GM21576 (cell line): Measurements from ENCODE around the gene TASOR.

ENCODE experiments used
- ATAC-seq: cut with Tn5 transposase; IDR thresholded peaks from one replicate; pipeline ENCODE4 v1.9.1; 2021; ENCODE audit warnings: mild to moderate bottlenecking, moderate library complexity; ENCODE audit not compliant: unreplicated experiment

The TASOR gene

DNA sequence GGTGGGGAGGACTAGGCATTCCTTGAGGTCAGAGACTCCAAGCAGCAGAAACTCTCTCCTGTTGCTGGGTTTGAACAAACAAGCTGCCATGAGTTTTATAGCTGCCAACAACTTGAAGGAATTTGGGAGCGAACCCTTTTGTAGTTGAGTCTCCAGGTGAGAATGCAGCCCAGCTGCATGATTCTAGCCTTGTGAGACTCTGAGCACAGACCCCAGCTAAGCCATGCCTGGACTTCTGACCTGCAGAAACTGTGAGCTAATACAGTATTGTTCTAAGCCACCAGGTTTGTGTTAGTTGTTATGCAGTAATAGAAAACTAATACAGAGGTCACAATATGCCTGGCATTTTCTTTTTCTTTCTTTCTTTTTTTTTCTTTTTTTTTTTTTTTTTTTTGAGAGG, 6.2 kb upstream of the TASOR start:
- no peak for ATAC-seq

DNA sequence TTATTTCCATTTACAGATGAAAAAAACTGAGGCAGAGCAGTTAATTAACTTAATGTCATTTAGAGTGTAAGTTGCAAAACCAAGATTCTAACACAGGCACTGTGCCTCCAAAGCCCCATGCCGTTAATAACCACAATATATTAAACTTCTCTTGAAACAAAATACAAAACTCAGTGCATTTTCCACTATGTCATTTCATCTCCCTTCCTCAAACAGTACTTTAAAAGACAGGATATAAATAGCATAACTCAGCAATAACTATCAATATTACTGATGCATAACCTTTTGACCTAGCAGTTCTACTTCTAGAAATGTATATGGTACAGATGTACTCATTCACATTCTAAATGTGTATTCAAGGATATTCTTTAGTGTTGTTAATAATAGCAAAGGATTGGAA, 5.1 kb upstream of the TASOR start:
- no peak for ATAC-seq

DNA sequence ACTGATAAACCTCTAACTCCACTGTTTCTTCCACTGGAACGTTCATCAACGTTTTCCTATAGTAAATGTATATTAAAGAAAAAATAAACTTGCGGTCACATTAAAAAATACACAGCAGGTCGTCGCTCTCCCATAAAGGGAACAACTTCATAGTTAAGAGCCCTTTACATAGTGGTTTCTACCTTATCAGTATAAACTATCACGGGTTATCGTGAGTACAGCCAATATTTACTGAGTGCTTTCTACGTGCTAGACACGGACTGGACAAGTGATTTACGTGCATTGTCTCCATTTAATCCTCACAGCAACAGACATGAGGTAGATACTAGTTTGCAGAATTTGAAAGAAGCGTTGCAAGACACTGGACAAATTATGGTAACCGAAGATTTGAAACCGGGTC, 964 bp upstream of the TASOR start:
- no peak for ATAC-seq

DNA sequence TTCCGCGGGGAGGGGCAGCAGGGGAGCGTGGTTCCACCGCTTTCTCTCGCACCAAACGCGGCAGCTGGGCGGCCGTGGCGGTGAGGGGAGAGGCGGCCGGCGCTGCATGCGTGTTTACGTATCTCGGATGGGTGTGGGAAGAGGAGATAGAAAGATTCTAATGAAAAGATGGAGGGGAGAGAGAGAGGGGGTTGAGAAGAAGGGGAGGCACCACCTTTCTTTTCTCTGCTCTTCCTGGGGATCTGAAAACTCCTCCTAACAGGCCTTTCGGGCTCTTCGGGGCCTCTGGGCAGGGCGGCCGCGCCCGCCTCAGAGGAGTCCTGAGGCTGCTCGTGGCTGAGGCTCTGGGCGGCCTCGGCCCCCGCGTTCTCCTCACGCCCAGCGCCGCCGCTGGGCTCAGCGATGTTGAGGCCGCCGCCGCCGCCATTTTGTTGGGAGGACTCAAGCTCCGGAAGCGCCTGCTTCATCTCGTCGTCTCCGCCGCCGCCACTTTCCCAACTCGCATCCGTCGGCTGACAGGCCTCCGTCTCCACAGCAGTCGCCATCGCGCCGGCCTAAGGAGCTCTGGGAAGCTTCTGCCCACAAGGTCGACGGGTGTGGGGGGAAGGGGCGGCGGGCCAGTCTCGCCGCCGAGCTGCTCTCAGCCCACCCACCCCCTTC, 473 bp downstream of the TASOR start:
- ATAC-seq = peak; percentile 51

DNA sequence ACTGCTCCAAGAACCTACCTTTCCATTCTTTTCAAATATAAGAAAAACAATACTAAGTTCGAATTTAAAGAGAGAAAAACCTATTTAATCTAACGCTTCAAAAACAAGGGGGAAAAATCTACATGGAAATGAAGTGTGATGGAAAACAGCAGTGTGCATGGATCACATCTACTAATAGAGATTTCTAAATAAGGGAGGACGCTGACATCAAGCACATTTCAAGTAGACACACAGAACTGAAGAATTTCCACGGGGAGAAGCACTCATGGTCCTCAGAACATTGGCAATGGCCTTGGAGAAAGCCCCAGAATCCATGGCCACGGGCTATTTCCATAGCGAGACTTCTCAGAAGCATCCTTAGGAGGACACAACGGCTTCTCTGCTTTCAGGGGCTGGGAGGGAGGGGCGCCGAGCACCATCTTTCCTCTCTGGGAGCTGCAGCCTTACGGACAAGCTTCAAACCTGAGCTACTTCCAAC, 1.0 kb downstream of the TASOR start:
- ATAC-seq = no peak

DNA sequence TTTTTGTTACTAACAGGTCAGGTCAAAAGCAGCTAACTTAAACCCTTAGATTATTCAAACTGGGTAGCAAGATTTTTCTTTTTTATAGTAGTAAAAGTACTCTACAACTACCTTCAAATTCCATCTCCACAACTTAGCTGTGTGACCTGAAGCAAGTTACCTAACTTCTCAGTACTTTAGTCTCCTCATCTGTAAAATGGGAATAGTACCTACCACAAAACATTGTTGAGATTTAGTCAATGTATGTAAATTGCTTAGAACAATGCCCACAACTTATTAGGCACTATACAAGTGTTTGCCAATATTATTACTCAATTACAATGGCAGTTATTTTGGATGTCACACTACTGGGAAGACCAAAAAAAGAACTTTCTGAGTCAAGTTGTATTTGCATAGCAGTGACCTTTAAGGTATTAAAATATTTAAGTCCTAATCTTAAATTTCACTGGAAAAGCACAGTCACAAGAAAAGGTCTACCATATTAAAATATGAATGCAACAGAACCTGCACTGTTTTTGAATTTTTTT, 2.9 kb downstream of the TASOR start:
- no peak for ATAC-seq

DNA sequence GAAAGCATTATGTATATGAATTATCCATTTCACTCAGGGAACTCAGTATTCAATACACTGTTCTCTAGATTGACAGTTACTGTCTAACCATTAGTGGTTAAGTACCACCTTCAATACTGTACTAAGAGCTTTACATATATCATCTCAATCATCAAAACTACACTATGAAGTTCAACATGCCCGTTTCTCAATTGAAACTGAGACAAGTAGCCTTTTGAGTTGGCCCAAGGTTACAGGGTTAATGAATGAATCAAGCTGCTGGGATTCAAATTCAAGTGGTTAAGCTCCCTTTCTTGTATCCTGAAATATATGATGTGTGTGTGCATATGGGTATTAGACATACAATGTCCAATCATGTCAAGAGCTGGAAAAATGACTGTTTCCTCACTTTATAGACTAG, 5.8 kb downstream of the TASOR start:
- no peak for ATAC-seq

DNA sequence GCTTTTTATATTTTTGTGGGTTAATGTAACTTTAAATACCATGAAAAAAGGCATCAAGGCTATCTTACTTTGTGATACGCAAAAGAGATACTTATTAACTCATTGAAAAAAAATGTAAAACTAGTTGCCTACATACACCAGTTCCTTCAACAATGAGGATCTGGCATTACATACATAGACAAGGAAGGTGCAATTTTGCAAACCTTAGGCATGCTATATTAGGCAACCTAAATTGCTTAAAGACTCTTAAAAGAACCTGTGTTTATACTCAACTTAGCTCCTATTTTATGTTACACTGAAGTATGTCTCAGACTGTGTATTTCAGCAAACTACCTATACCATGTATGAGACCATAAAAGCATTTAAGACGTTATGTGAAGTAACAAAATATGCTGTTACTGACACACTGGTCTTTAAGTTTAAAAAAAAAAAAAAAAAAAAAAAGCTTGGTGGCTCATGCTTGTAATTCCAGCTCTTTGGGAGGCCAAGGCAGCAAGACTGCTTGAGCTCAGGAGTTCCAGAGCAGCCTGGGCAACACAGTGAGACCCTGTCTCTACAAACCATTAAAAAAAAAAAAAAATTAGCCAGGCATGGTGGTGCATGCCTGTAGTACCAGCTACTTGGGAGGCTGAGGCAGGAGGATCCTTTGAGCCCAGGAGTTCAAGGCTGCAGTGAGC, 9.1 kb downstream of the TASOR start:
- no peak for ATAC-seq

DNA sequence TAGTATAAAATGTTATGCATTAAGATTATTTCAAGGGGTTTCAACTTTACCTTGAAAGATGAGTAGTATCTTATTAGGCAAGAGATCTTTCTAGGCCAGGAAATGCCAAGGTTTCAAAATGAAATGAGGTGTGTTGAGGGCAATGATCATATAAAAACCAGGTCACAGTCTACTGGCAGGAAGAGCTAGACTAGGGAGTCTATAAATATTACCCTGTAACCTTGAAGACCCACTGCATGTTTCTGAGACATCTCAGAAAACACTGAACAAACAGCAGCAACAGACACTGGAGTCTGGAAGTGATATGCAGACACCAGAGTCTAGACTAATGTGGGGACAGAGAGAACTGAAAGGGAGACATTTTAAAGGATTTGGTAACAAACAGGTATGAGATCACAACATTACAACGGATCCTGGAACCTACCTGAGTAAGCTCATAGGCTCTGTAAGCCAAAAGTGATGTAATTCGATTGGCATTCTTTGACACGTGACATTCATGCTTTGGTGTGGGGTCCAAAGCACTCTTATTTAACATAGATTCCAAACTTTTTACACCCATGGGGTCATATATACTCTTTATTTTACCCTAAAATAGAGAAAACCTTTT, 15.0 kb downstream of the TASOR start:
- no peak for ATAC-seq

DNA sequence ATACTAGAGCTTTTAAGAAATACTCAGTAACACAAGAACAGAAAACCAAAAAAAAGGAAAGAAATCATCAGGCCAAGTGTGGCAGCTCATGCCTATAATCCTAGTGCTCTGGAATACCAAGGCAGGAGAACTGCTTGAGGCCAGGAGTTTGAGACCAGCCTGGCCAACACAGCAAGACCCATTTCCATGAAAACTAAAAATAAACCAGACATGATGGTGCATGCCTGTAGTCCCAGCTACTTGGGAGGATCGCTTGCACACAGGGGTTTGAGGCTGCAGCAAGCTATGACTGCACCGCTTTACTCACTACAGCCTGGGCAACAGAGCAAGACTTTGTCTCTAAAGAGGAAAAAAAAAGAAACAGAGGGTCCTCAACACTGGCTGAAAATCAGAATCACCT, 18.2 kb downstream of the TASOR start:
- no peak for ATAC-seq

DNA sequence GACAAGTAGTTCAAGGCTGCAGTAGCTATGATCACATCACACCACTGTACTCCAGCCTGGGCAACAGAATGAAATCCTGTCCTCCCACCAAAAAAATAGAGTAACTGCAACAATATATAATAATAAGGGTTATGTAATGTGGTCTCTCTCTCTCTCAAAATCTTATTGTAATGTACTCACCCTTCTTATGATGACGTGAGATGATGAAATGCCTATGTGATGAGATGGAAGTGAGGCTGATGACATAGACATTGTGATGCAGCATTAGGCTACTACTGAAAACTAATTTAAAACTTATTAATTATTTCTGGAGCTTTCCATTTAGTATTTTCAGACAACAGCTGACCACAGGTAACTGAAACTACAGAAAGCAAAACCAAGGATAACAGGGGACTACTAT, 27.4 kb downstream of the TASOR start:
- no peak for ATAC-seq

DNA sequence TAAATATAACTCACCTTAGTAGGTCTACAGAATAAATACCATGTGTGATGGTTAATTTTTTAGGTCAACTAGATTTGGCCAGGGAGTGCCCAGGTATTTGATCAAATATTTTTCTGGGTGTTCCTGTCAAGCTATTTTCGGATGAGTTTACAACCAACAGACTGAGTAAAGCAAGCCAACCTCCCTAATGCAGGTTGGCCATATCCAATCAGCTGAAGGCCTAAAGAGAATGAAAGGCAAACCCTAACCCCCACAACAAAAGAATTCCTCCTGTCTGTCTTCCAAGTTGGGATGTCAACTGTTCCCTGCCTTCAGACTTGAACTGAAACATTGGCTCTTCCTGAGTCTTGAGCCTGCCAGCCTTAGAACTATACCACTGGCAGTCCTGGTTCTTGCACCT, 28.6 kb downstream of the TASOR start:
- no peak for ATAC-seq

DNA sequence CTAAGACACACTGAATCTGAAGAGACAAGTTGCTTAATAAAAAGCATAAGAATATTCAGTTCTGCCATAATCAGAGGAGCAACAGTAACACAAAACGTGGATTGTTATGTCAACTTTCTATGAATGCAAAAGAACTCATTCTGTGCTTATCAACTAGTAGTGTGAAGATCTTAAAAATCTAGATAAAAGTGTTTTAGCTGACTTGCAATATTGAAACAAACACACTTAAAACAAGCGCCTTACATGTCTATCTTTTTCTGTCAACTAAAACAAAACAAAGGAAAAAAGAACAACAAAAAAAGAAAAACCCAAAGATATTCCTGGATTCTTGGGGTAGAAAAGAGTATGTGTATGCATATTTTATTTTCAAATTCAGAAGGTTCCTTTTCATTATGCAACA, 37.7 kb downstream of the TASOR start:
- ATAC-seq = no peak

DNA sequence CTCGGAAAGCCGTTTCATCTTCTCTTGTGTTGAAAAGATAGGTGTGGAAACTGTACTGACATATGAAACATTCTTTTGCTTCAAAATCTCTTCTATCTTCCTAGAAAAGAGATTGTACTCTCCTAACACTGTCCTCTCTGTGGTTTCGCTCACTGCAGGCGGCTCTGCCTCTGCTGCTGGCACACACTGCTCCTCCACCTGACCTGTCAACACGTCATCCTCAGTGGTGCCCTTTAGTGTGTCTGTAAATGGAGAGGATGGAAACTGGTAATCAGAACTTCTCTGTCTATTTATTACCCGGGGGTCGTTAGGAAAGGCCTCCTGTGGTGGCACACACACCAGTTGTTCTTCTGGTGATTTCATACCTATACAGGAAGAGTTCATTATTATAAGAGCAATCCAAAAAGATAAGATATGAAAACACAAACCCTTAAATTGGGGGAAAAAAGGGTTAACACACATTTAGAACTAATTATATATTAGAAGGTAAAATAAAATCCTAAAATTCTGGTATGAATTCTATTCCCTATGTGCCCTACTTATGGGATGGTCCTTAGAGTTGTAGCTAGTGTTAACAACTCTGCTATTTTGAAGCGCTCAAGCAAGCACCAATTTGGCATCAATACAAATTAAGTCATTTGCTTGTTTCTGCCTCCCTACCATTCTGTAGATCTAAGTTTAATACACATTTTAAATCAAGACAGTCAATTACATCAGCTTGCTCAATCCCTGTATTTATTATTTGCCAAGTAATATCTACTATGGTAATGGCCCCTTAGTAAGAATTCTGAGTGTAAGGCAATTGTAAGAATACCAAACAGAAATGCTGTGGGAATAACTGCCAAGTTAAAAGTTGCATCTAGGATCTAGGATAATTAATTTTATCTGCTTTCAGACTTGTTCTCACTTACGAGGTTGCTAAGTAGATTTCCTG, 49.2 kb downstream of the TASOR start:
- ATAC-seq = no peak
